Myometrial cell (primary cell): ENCODE data around the gene EVL. TPM values are rescaled to one million over a fixed set of nuclear protein-coding genes. Genes with fewer than 3 reads are reported as not detected.

Experiments used
- total RNA-seq: library from RNA; depleted of rRNA; stranded (reverse); fragments of >200 nt; gene quantifications from 2 replicates; pipeline ENCODE4 v1.2.3, GENCODE V29; 2015

The EVL gene, protein sequence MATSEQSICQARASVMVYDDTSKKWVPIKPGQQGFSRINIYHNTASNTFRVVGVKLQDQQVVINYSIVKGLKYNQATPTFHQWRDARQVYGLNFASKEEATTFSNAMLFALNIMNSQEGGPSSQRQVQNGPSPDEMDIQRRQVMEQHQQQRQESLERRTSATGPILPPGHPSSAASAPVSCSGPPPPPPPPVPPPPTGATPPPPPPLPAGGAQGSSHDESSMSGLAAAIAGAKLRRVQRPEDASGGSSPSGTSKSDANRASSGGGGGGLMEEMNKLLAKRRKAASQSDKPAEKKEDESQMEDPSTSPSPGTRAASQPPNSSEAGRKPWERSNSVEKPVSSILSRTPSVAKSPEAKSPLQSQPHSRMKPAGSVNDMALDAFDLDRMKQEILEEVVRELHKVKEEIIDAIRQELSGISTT
- 10.5 and 15.6 TPM in 2 replicates for total RNA-seq

DNA sequence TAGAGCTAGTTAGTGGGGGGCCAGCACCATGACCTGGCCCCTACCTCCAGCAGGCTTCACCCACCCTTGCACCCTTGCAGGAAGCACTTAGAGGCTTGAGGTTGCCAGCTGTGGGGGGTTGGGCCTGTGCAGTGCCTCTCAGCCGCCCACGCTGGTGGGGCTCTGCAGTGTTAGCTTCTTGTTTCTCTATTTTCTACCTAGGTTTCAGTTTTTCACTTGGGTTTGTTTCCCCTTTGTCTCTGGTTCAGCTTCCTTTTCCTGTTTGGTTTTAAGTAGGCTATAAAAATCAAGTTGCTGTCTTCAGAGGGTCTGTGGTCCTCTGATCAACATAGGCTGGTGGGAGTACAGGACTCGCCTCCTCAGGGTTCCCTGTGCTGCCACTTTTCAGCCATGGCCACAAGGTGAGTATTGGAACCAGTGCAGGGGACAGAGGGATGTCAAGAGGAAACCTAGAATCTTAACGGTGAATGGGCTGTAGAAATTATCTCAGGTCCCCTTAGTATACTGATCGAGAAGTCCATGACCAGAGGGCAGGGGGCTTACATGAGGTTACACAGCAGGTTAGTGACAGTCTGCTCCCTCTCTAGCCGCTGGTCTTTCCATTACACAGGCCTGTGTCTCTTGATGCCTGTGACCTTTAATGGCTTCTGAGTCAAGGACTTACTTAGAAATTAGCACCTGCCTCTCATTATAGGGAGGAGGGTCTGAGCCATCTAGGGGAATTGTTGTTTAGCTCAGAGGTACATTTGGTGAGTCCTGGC, at the start of gene EVL:
TSS of gene EVL (plus strand) at position 312 of the 761 bp plus-strand sequence. CDS start at position 391, 79 bp downstream.

DNA sequence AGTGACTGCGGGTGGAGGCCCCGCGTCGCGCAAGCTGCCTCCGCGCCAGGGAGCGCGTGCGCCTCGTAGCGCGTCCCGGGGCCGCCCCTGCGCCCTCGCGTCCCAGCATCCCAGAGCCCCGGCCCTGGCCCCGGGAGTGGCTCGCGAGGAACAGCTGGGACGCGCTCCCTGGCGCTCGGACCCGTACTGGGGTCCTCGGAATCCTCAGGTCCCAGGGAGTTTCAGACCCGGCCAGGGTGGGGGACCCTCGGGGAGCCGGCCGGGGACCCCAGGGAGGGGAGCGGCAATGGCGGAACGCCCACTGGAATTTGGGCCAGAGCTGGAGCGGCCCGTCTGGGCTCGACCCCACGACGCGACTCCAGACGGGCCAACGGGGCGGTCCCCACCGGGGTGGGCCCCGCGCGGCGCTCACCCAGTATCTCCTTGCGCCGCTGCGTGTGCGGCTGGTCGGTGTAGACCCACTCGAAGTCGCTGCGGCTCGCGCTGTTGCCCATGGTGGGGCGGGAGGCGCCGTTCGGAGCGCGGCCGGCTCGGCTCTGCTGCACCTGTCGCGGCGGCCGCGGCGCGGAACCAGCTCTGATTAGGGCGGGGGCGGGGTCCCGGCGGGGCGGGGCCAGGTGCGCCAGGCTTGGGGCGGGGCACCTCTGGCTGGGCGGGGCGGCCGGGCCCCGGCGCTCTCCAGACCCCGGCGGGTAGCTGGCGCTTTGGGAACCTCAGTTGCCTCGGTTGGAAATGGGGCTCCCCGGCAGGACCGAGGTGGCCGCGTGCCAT, 94.1 kb downstream of the EVL start, which contains the start of gene DEGS2:
TSS of gene DEGS2 (minus strand) at position 552 of the 771 bp plus-strand sequence. CDS start at position 494, 58 bp downstream.

Other genes with a start within 250 kb of the EVL start
- 0.35 TPM in 1 of 2 replicates, not detected in the other for gene DEGS2, start 94.2 kb downstream of the EVL start, total RNA-seq
- gene YY1, start 173.7 kb downstream of the EVL start, total RNA-seq, result 20.8 and 22.5 TPM in 2 replicates
- gene SLC25A29, start 241.0 kb downstream of the EVL start, total RNA-seq, result 12.2 and 12.4 TPM in 2 replicates